Measurements from ENCODE around the gene LRRN4CL.

GRCh38 chr11:62694455-62695167 lies 5.3 kb upstream of the LRRN4CL start:
- TF ChIP-seq NFYB (IDR thresholded peaks at IDR 0.05; ENCODE audit: extremely low read depth, insufficient read length) (no peak), FOSL1 (tag; conservative IDR thresholded peaks at IDR 0.05) (no peak), ZNF407 (IDR thresholded peaks at IDR 0.05; ENCODE audit: low read depth) (no peak), POLR2A (conservative IDR thresholded peaks at IDR 0.05) (no peak)

Data from K562 (cell line).